ENCODE measurements around the gene SYNJ2.
A peak's percentile ranks its signal among the peaks of the same experiment; 100 is the strongest.

The SYNJ2 gene

DNA sequence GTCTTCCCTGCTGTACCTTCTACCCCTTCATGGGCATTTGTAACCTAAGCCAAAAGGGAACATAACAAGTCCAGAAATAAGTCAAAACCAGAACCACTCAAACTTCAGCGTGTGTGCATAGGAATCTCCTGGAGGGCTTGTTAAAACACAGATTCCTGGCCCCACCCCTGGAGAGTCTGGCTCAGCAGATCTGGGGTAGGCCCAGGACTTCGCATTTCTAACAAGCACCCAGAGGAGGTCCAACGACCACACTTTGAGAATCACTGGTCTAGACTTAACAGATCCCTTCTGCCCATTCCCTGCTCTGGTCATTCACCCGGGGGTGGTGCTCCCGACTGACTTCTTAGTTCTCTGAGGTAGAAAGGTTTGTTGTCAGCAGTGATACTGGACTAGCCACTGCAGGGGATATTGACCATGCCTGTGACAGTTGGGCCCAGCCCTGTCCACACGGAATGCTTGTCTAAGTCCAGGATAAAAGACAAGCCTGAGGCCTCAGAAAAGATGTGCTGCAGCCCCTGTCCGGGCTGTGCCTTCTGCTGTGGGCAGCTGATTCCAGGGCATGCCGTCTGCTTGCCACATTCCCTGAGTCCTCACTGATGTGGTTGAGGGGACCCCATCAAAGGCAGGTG is 68.6 kb downstream of the SYNJ2 start:
- H3K36me3 Mint-ChIP-seq = peaks cover 34% of the 10 kb centered on the region
- H3K27ac Mint-ChIP-seq = no peak overlapping the region
- ATAC-seq = no peak
- peaks cover 7% of the 10 kb centered on the region for H3K9me3 Mint-ChIP-seq
- no peak overlapping the region for H3K4me3 Mint-ChIP-seq
- H3K27me3 Mint-ChIP-seq = no peaks in the 10 kb centered on the region
- H3K4me1 Mint-ChIP-seq = peaks cover 8% of the 10 kb centered on the region

DNA sequence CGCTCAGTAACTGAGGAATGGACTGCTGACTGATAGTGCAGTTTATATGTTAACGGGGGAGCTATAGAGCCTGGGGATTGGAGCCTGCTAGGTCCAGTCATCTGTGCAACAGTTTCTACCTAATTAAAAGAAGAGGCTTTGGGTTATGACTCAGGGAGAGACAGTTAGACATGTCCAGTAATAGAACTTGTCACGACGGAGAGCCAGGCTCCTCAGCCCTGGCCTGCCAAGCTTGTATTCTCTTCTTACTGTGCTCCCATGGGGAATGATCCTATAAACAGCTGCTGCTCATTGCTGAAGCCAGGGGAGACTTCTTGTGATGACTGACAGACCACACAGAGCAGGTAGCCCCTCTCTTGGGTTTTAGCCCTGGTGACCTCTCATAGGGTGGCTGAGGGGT is 69.3 kb downstream of the SYNJ2 start:
- peaks cover 26% of the 10 kb centered on the region for H3K36me3 Mint-ChIP-seq
- H3K4me1 Mint-ChIP-seq = peaks cover 9% of the 10 kb centered on the region
- no peaks in the 10 kb centered on the region for H3K27me3 Mint-ChIP-seq
- H3K27ac Mint-ChIP-seq = no peak overlapping the region
- ATAC-seq = no peak
- no peak overlapping the region for H3K4me3 Mint-ChIP-seq
- peaks cover 7% of the 10 kb centered on the region for H3K9me3 Mint-ChIP-seq

DNA sequence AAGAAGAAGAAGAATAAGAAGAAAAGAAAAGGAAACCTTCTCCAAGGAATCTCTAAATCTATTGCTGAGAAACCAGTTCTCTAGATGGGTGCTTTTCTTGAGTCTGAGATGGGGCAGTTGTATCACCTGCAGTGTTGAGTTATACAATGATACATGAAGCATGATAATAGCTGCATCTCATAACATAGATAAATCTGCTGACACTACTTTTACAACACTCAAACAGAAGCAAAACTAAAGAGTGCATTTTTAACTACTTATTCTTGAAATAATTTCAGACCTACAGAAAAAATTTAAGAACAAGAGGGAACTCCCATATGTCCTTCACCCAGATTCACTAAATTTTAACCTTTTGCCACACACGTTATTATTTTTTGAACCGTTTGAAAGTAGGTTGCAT is 70.3 kb downstream of the SYNJ2 start:
- H3K9me3 Mint-ChIP-seq = peaks cover 7% of the 10 kb centered on the region
- H3K4me1 Mint-ChIP-seq = peaks cover 10% of the 10 kb centered on the region
- no peak overlapping the region for H3K4me3 Mint-ChIP-seq
- H3K36me3 Mint-ChIP-seq = peaks cover 16% of the 10 kb centered on the region
- no peaks in the 10 kb centered on the region for H3K27me3 Mint-ChIP-seq
- H3K27ac Mint-ChIP-seq = no peak overlapping the region
- no peak for ATAC-seq

DNA sequence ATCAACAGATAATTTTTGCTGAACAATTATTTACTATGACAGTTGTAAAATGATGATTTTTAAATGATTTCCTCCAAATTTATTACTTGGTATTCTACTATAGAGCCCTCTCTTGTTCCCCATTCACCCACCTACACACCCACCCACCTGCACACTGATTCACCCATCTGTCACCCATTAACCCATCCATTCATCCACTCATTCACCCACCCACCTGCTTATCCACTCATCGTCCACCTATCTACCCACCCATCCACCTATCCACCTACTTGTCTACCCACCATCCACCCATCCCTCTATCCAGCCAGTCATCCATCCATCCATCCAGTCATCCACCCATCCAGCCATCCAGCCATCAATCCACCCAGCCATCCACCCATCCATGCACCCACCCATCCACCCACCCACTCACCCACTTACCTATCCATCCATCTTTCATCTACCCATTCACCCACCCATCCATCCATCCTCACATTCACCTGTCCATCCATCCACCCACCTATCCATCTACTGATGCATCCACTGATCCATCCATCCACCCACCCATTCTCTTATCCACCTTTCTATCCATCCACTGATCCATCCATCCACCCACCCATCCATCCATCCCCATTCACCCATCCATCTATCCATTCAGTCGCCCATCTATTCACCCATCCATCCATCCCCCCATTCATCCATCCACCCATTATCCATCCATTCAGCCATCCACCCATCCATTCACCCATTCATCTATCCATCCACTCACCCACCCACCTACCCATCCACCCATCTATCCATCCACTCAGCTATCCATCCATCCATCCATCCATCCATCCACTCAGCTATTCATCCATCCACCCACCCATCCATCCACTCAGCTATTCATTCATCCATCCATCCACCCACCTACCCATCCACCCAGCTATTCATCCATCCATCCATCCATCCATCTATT is 72.0 kb downstream of the SYNJ2 start:
- peaks cover 7% of the 10 kb centered on the region for H3K9me3 Mint-ChIP-seq
- H3K4me1 Mint-ChIP-seq = peaks cover 15% of the 10 kb centered on the region
- ATAC-seq = no peak
- peaks cover 19% of the 10 kb centered on the region for H3K36me3 Mint-ChIP-seq
- H3K27me3 Mint-ChIP-seq = no peaks in the 10 kb centered on the region
- no peak overlapping the region for H3K27ac Mint-ChIP-seq
- no peak overlapping the region for H3K4me3 Mint-ChIP-seq

DNA sequence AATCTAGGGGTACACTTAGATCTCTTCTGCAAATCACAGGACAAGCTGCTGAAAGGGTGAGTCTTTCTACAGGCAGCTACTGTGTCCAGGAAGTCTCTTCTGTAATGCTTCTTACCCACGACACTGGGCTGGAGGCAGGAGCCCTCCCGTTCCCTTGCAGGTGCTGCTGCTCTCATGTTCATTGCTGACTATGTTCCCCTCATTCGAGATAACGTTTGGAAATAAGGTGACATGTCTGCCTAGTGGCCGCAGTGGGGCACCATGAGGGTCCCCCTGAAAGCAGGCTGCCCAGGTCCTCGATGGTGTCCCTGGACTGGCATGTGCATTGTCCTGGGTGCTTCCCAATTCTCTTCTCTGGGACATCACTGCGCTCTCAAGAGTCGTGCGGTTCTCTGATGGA is 74.7 kb downstream of the SYNJ2 start:
- H3K36me3 Mint-ChIP-seq = peaks cover 19% of the 10 kb centered on the region
- H3K4me1 Mint-ChIP-seq = peaks cover 15% of the 10 kb centered on the region
- no peaks in the 10 kb centered on the region for H3K27me3 Mint-ChIP-seq
- no peak for ATAC-seq
- H3K27ac Mint-ChIP-seq = no peak overlapping the region
- H3K9me3 Mint-ChIP-seq = peaks cover 7% of the 10 kb centered on the region
- no peak overlapping the region for H3K4me3 Mint-ChIP-seq

DNA sequence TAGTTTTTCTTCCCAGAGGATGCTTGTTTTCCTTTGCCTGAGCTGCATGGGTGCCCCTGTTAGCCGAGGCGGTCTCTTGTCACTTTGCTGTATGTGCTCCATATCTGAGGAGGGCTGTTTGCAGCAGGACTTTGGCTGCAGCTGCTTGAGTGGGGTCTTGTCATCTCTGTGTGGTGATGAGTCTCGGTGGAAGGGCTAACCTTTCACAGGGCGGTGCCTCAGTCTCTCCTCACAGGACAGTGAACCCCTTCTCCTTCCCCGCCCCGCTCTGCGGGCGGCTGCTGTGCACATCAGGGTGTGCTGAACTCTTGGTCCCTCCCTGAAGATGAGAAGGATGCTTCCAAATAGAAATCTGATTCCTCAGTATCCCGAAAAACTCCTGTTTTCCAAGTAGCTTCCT is 75.1 kb downstream of the SYNJ2 start:
- Mint-ChIP-seq H3K27ac (peak overlapping the region; percentile 15), H3K9me3 (peaks cover 7% of the 10 kb centered on the region), H3K27me3 (no peaks in the 10 kb centered on the region), H3K4me3 (no peak overlapping the region), H3K36me3 (peaks cover 21% of the 10 kb centered on the region), H3K4me1 (peaks cover 15% of the 10 kb centered on the region)
- no peak for ATAC-seq

DNA sequence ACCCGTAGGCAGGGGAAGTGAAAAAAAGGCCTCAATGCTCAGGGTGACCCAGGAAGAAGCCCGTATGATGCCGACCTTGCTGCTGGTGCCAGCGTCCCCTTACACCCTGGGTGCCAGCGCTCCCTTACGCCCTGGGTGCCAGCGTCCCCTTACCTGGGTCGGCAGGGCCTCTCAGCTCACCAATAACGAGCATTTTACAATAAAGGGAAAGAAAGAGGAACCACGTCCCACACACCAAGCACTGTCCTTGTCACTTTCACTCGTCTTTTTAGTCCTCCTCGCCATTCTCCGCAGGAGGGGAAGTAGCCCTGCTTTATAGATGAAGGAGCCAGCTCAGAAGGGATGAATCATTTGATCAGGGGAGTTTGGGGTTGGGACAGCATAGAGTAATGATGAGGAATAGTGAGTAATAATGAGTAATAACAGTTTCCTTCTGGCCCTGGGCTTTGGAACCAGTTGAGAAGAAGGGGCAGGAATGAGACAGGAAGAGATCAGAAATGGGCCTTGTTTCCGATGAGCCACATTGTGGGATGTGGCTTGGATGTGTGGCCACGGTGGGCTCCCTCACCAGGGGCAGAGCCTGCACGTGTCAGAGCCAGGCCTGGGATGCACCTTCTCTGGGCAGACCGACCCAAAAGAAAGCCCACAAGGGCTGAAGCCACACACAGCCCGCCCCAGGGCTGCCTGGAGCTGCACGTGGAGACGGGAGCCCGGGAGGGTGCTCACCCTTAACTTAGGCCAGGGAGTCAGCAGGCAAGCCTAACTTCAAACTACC is 75.7 kb downstream of the SYNJ2 start:
- Mint-ChIP-seq H3K27ac (peak overlapping the region; percentile 15), H3K27me3 (no peaks in the 10 kb centered on the region), H3K9me3 (peaks cover 7% of the 10 kb centered on the region), H3K36me3 (peaks cover 27% of the 10 kb centered on the region), H3K4me1 (peaks cover 15% of the 10 kb centered on the region), H3K4me3 (no peak overlapping the region)
- peak; percentile 84 for ATAC-seq

DNA sequence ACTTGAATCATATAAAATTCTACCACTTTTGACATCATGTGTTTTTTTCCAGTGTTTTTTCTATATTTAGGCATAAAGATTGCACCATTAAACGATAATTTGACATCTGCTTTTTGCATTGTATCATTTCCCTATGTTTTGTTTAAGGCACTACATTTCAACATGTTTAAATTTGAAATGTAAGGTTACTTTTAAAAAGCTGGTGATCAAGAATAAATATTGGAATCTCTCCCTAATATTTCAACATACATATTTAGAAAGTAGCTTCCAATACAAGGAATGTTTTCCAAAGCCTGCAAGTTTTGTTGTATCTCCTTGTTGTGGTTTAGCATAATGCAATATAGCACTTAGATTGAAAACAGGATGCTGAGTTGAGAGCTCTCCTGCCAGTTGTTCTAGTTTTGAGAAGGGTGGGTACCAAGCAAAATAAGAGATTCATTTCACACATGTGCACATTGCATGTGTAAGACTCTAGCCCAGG is 76.5 kb downstream of the SYNJ2 start:
- Mint-ChIP-seq H3K36me3 (peaks cover 32% of the 10 kb centered on the region), H3K27me3 (no peaks in the 10 kb centered on the region), H3K4me1 (peaks cover 15% of the 10 kb centered on the region), H3K4me3 (no peak overlapping the region), H3K27ac (peak overlapping the region; percentile 15), H3K9me3 (peaks cover 7% of the 10 kb centered on the region)
- no peak for ATAC-seq

DNA sequence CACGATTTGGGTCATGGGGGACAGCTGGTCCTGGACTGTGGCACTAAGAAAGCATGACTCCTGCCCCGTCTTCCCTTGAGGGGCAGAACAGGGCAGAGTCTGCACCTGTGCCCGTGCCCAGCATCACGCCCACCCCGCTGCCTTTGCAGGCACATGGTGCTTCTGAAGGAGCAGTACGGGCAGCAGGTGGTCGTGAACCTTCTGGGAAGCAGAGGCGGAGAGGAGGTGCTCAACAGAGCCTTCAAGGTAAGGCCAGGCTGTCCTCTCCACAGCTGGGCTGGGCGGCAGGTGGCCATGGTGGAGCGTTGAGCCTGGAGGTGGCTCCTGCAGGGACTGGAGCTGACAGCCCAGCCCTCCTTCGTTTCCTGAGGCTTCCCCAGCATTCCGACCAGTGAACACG is 77.4 kb downstream of the SYNJ2 start:
- no peaks in the 10 kb centered on the region for H3K27me3 Mint-ChIP-seq
- peaks cover 32% of the 10 kb centered on the region for H3K36me3 Mint-ChIP-seq
- ATAC-seq = no peak
- peaks cover under 1% of the 10 kb centered on the region for H3K9me3 Mint-ChIP-seq
- peaks cover 15% of the 10 kb centered on the region for H3K4me1 Mint-ChIP-seq
- no peak overlapping the region for H3K27ac Mint-ChIP-seq
- H3K4me3 Mint-ChIP-seq = no peak overlapping the region

DNA sequence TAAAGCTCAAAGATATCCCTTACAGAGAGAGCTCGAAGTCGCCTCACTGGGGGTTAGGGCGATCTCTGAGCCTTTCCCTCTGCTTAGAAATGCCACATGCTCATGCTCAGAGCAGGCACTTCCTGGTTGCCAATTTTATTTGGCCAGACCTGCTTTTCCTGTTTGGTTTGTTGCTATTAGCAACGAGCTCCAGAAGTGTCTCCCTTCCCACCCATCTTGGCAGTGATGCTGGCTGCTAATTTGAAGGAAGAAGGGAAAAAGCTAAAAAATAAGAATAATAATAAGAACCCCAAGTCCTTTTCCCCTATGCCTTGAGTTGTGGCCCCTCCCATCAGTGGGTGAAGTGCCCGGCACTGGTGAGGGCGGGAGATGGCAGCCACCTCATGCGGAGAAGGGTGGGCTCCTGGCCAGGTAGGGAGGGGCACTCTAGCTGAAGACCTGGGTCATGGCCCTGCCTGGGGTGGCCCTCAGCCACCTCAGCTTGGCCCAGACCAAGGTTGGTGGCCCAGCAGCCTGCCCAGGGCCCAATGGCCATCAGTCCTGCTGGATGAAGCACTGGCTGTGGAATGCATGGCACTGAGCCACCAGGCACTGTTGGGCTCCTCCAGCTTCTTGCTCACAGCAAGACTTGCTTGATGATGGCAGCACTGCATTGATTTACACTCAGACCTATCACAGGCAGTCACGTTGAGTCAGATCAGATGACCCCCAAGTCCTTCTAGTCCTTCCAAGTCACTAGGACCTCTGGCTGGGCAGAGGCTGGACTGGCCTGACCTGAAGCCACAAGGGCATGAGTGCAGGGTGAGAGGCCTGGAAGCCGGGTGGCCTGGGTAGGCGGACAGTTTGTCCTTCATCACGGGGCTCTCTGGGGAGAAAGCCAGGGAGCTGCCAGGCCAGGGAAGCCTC is 79.0 kb downstream of the SYNJ2 start:
- peaks cover 15% of the 10 kb centered on the region for H3K4me1 Mint-ChIP-seq
- no peak overlapping the region for H3K4me3 Mint-ChIP-seq
- no peak overlapping the region for H3K27ac Mint-ChIP-seq
- H3K9me3 Mint-ChIP-seq = no peaks in the 10 kb centered on the region
- H3K36me3 Mint-ChIP-seq = peaks cover 33% of the 10 kb centered on the region
- H3K27me3 Mint-ChIP-seq = no peaks in the 10 kb centered on the region
- no peak for ATAC-seq

DNA sequence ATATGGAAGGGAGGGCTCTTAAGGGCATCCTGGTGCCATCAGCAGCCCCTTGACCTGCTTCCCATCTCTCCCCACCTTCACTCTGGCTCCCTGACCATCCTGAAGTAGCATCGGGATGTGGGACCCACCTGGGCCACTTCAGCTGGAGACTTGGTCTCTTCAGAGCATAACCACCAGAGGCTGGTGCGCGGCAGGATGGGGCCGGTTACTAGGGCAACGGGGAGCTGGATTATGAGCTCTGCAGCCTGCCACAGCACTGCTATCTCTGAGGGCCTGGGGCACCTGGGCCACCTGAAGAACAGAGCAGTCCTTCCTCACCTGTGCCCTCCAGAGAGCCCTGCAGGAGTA is 79.7 kb downstream of the SYNJ2 start:
- H3K27me3 Mint-ChIP-seq = no peaks in the 10 kb centered on the region
- ATAC-seq = no peak
- H3K9me3 Mint-ChIP-seq = no peaks in the 10 kb centered on the region
- H3K4me3 Mint-ChIP-seq = no peak overlapping the region
- no peak overlapping the region for H3K27ac Mint-ChIP-seq
- H3K36me3 Mint-ChIP-seq = peaks cover 36% of the 10 kb centered on the region
- peaks cover 10% of the 10 kb centered on the region for H3K4me1 Mint-ChIP-seq

DNA sequence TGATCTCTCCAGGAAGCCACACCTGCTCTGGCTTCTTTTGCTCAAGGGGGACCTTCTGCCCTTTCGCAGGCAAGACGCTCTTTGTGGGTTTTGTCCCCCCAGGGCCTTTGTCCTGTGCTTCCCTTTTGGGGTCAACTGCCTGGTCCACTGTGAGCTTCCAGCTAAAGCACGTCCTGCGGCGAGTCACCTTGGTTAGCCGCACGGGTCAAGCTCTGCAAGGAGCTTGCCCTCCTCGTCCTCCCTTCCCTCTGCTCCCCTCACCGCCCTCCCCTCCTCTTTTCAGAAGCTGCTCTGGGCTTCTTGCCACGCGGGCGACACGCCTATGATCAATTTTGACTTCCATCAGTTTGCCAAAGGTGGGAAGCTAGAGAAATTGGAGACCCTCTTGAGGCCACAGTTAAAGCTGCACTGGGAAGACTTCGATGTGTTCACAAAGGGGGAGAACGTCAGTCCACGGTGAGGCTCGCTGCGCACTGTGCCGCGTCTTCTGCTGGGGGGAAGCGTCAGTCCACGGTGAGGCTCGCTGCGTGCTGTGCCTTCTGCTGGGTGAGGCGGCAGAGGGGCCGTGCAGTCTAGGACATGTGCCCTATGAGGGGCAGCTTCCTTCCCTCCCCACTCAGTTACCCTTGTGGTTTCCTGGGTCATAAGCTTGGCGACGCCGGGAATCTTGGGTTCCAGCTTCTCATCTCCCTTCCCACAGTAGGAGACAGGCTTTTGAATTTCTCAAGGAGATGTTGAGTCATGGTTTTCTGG is 80.2 kb downstream of the SYNJ2 start:
- Mint-ChIP-seq H3K27me3 (no peaks in the 10 kb centered on the region), H3K27ac (no peak overlapping the region), H3K4me3 (no peak overlapping the region), H3K36me3 (peaks cover 41% of the 10 kb centered on the region), H3K9me3 (no peaks in the 10 kb centered on the region), H3K4me1 (peaks cover 8% of the 10 kb centered on the region)
- no peak for ATAC-seq

DNA sequence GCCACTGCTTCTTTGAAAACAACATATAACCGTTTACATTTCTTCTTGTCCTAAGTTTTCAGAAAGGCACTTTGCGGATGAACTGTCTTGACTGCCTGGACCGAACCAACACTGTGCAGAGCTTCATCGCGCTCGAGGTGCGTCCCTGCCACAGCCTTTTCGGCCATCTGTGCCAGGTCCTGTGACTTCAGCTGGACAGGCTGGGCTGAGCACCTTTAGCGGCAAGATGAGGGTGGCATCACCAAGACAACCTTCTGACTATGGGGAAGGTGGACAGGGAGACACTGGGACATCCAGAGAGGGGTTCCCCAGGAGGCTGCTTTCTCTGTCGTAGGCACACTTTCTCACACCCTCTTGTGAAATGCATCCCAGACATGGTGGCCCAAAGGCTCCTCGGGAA is 82.1 kb downstream of the SYNJ2 start:
- H3K27ac Mint-ChIP-seq = no peak overlapping the region

DNA sequence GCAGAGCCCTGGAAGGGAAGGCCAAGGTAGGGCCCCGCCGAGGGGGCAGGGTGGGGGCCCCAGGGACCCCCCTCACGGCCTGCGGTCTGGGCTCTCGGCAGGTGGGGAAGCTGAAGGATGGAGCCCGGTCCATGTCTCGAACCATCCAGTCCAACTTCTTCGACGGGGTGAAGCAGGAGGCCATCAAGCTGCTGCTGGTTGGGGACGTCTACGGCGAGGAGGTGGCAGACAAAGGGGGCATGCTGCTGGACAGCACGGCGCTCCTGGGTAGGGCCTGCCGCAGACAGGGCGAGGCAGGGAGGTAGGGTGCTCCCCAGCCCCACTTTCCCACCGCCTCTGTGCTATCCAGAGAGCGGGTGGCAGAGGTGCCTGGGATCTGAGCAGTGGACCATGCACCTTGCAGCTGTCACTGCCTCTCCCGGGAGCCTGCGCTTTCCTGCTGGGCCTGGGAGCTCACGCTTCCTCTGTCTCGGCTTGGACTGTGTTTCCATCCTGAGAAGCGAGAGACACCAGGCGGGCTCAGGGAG is 83.1 kb downstream of the SYNJ2 start:
- no peak overlapping the region for H3K27ac Mint-ChIP-seq
- ATAC-seq = no peak
- H3K27me3 Mint-ChIP-seq = no peaks in the 10 kb centered on the region
- H3K4me1 Mint-ChIP-seq = no peaks in the 10 kb centered on the region
- peaks cover 60% of the 10 kb centered on the region for H3K36me3 Mint-ChIP-seq
- no peak overlapping the region for H3K4me3 Mint-ChIP-seq
- no peaks in the 10 kb centered on the region for H3K9me3 Mint-ChIP-seq

More for the DNA sequence above, 82.1 kb downstream of the SYNJ2 start:
- no peaks in the 10 kb centered on the region for H3K4me1 Mint-ChIP-seq
- H3K27me3 Mint-ChIP-seq = no peaks in the 10 kb centered on the region
- no peaks in the 10 kb centered on the region for H3K9me3 Mint-ChIP-seq
- H3K4me3 Mint-ChIP-seq = no peak overlapping the region
- peaks cover 53% of the 10 kb centered on the region for H3K36me3 Mint-ChIP-seq
- ATAC-seq = no peak

All from stimulated activated memory B cell treated with anti-CD40 and anti-IgM and Interleukin-4, amounts not matched to agents 10 μg/mL and 1 μg/mL and 100 μg/mL, for 72 hours (primary cell).